ENCODE results near the gene SMIM26.

Gene SMIM26

GRCh38 chr20:18567739-18568091, 483 bp downstream of the SMIM26 start:
- H3K27ac ChIP-seq: peak overlapping the region; percentile 80 to 93 (median 88)
- H3K9ac ChIP-seq: peak overlapping the region; percentile 84 to 96 (median 89)
- H3K9me3 ChIP-seq (replicated peaks in 1 of 11): peaks cover 0 to 16% (median 14%) of the 10 kb centered on the region in 11 experiments; a peak in 17 of 22 replicates
- H4K20me1 ChIP-seq: no peaks in the 10 kb centered on the region
- peak overlapping the region; percentile 75 to 86 (median 82) for H3K4me3 ChIP-seq
- TF ChIP-seq Cebpa-rat (IDR thresholded peaks at IDR 0.05): no peak
- H3K27me3 ChIP-seq: no peaks in the 10 kb centered on the region
- H3K4me1 ChIP-seq: peaks cover 5 to 27% (median 16%) of the 10 kb centered on the region in 10 experiments
- peak overlapping the region; percentile 76 to 93 (median 87) for H3K4me2 ChIP-seq
- H3K36me3 ChIP-seq: peaks cover 24 to 43% (median 37%) of the 10 kb centered on the region in 11 experiments

GRCh38 chr20:18571009-18571408, 3.8 kb downstream of the SMIM26 start:
- TF ChIP-seq Cebpa-rat (IDR thresholded peaks at IDR 0.05): no peak
- H3K4me3 ChIP-seq: no peak overlapping the region

GRCh38 chr20:18571578-18571977, 4.3 kb downstream of the SMIM26 start:
- no peak for TF ChIP-seq Cebpa-rat (IDR thresholded peaks at IDR 0.05)
- H4K20me1 ChIP-seq: no peaks in the 10 kb centered on the region
- no peak overlapping the region for H3K9ac ChIP-seq
- peak overlapping the region in 3 of 11 experiments; percentile 29 to 78 (median 49); a peak in 5 of 22 replicates for H3K4me2 ChIP-seq
- H3K27ac ChIP-seq: no peak overlapping the region
- peaks cover 0 to 16% (median 14%) of the 10 kb centered on the region in 11 experiments; a peak in 17 of 22 replicates for H3K9me3 ChIP-seq (replicated peaks in 1 of 11)
- H3K4me1 ChIP-seq: peaks cover 3 to 22% (median 13%) of the 10 kb centered on the region in 10 experiments
- H3K4me3 ChIP-seq: no peak overlapping the region
- no peaks in the 10 kb centered on the region for H3K27me3 ChIP-seq
- peaks cover 20 to 39% (median 33%) of the 10 kb centered on the region in 11 experiments for H3K36me3 ChIP-seq

More at GRCh38 chr20:18571009-18571408, 3.8 kb downstream of the SMIM26 start:
- Histone ChIP-seq H3K27ac (no peak overlapping the region), H4K20me1 (no peaks in the 10 kb centered on the region), H3K9ac (no peak overlapping the region), H3K9me3 (replicated peaks in 1 of 11) (peaks cover 0 to 16% (median 14%) of the 10 kb centered on the region in 11 experiments; a peak in 17 of 22 replicates), H3K4me1 (peaks cover 5 to 27% (median 16%) of the 10 kb centered on the region in 10 experiments), H3K27me3 (no peaks in the 10 kb centered on the region), H3K4me2 (peak overlapping the region in 3 of 11 experiments; percentile 29 to 78 (median 49); a peak in 5 of 22 replicates), H3K36me3 (peaks cover 20 to 39% (median 33%) of the 10 kb centered on the region in 11 experiments)

- Histone ChIP-seq H4K20me1 (no peaks in the 10 kb centered on the region), H3K4me2 (no peak overlapping the region), H3K9ac (no peak overlapping the region), H3K27me3 (no peaks in the 10 kb centered on the region), H3K4me1 (no peaks in the 10 kb centered on the region), H3K36me3 (no peaks in the 10 kb centered on the region), H3K9me3 (replicated peaks in 1 of 11) (no peaks in the 10 kb centered on the region), H3K27ac (no peak overlapping the region), H3K4me3 (no peak overlapping the region)
- no peak for TF ChIP-seq Cebpa-rat (IDR thresholded peaks at IDR 0.05)
Observed at GRCh38 chr20:18577942-18578341, 10.7 kb downstream of the SMIM26 start.

DNA sequence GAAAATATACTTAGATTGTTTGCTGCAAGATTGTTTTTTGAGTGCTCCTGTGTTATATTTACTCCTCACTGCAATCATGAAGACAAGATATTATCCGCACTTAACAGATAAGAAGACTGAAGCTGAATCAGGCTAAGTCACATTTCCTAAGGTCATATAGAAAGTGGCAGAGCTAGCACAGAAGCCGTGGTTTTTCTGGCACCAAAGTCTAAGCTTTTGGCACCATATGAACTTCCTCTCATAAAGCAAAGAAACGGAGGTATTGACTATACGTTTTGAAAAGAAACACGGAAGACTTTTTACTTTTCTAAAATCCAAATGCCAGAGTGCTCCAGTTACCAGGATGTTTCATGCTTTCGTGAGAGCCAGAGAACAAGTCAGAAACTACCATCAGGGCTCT, 11.3 kb downstream of the SMIM26 start:
- H3K27me3 ChIP-seq: no peaks in the 10 kb centered on the region
- H3K9ac ChIP-seq: no peak overlapping the region
- no peaks in the 10 kb centered on the region for H3K4me1 ChIP-seq
- no peak overlapping the region for H3K27ac ChIP-seq
- H3K9me3 ChIP-seq (replicated peaks in 1 of 11): no peaks in the 10 kb centered on the region
- TF ChIP-seq Cebpa-rat (IDR thresholded peaks at IDR 0.05): no peak
- no peak overlapping the region for H3K4me3 ChIP-seq
- no peaks in the 10 kb centered on the region for H3K36me3 ChIP-seq
- no peaks in the 10 kb centered on the region for H4K20me1 ChIP-seq
- peak overlapping the region in 1 of 11 experiments; percentile 15; a peak in 1 of 22 replicates for H3K4me2 ChIP-seq

DNA sequence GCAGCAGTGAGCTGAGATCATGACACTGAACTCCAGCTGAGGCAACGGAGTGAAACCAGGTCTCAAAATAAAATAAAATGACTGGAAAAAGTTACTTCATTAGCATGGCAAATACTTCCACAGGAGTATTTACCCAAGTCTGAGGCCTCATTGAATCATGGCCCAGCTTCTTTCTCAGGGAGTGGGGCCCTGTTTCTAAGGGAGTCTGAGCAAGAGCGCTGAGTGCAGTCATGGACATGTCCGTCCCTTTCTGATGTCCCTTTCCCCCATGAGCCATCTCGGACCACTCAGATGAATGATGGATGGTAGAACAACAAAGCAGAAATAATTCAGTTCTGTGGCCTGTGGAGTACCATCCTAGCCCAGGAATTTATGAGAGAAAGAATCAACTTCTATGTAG, 12.8 kb downstream of the SMIM26 start:
- Histone ChIP-seq H3K4me3 (no peak overlapping the region), H3K9me3 (replicated peaks in 1 of 11) (no peaks in the 10 kb centered on the region), H3K9ac (no peak overlapping the region), H3K4me1 (no peaks in the 10 kb centered on the region), H3K4me2 (no peak overlapping the region), H3K36me3 (no peaks in the 10 kb centered on the region), H3K27ac (no peak overlapping the region), H4K20me1 (no peaks in the 10 kb centered on the region), H3K27me3 (no peaks in the 10 kb centered on the region)
- TF ChIP-seq Cebpa-rat (IDR thresholded peaks at IDR 0.05): no peak

DNA sequence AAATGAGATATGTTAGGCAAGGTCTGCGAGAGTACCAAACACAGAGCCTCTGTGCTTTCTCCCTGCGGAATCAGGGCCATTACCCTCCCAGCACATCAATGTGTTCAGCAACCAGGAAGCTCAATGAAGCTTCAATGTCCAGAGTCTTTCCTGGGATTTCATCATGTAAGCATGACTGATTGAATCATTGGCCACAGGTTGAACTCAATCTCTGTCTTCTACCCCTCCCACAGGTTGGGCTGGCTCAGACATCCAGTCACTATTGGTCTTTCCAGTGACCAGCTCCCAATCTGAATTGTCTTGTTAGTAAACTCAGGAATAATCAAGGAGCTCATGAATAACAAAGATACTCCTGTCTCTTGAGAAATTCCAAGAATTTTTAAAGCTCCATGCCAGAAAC, 17.9 kb downstream of the SMIM26 start:
- H3K27ac ChIP-seq: no peak overlapping the region

GRCh38 chr20:18587665-18588573, 20.7 kb downstream of the SMIM26 start, which contains the start of gene DTD1:
Gene DTD1, plus strand, starts transcription at chr20:18588054. Its CDS starts 19 bp downstream, at chr20:18588073.
- no peaks in the 10 kb centered on the region for H3K36me3 ChIP-seq
- peak within 1 kb of the TSS; percentile 64 to 78 (median 74) for H3K4me3 ChIP-seq
- H3K9me3 ChIP-seq (replicated peaks in 1 of 11): peaks cover 0 to 8% (median 4%) of the 10 kb centered on the region in 11 experiments; a peak in 6 of 22 replicates
- no peaks in the 10 kb centered on the region for H3K27me3 ChIP-seq
- H3K4me1 ChIP-seq: peaks cover 0 to 5% (median 0%) of the 10 kb centered on the region in 10 experiments; a peak in 3 of 20 replicates
- peak within 1 kb of the TSS; percentile 17 to 82 (median 76); a peak in 21 of 22 replicates for H3K27ac ChIP-seq
- H3K9ac ChIP-seq: peak within 1 kb of the TSS; percentile 75 to 85 (median 80)
- no peaks in the 10 kb centered on the region for H4K20me1 ChIP-seq
- no peak for TF ChIP-seq Cebpa-rat (IDR thresholded peaks at IDR 0.05)
- H3K4me2 ChIP-seq: peak within 1 kb of the TSS; percentile 55 to 84 (median 78)

More for the DNA sequence above, 17.9 kb downstream of the SMIM26 start:
- H3K27me3 ChIP-seq: no peaks in the 10 kb centered on the region
- H3K9ac ChIP-seq: no peak overlapping the region
- H4K20me1 ChIP-seq: no peaks in the 10 kb centered on the region
- no peak overlapping the region for H3K4me3 ChIP-seq
- peaks cover 0 to 5% (median 0%) of the 10 kb centered on the region in 10 experiments; a peak in 3 of 20 replicates for H3K4me1 ChIP-seq
- H3K4me2 ChIP-seq: no peak overlapping the region
- no peak for TF ChIP-seq Cebpa-rat (IDR thresholded peaks at IDR 0.05)
- no peaks in the 10 kb centered on the region for H3K36me3 ChIP-seq
- peaks cover 0 to 8% (median 4%) of the 10 kb centered on the region in 11 experiments; a peak in 6 of 22 replicates for H3K9me3 ChIP-seq (replicated peaks in 1 of 11)

DNA sequence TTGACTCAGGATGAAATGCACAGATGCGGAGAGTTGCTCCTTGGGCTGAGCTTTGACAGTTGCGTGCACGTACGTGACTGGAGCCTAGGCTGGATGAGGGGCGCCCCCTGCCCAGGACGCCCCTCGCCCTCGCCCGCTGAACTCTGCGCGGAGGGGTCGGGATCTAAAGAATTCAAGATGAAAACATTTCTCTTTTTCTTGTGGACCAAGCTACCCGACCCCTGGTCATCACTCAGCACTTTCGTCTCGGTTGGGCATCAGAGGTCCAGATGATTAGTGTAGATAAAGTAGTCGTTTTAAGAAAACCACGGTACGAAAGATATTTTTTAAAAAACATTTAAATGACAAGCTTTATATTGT, 21.3 kb downstream of the SMIM26 start:
- Histone ChIP-seq H3K4me2 (peak overlapping the region; percentile 55 to 84 (median 78)), H3K27ac (peak overlapping the region in 7 of 11 experiments; percentile 64 to 82 (median 76); a peak in 10 of 22 replicates), H3K4me1 (peaks cover 0 to 5% (median 0%) of the 10 kb centered on the region in 10 experiments; a peak in 3 of 20 replicates), H3K9me3 (replicated peaks in 1 of 11) (peaks cover 0 to 8% (median 4%) of the 10 kb centered on the region in 11 experiments; a peak in 6 of 22 replicates), H4K20me1 (no peaks in the 10 kb centered on the region), H3K27me3 (no peaks in the 10 kb centered on the region), H3K36me3 (no peaks in the 10 kb centered on the region), H3K4me3 (peak overlapping the region; percentile 64 to 78 (median 74)), H3K9ac (peak overlapping the region; percentile 75 to 85 (median 80); a peak in 20 of 22 replicates)
- no peak for TF ChIP-seq Cebpa-rat (IDR thresholded peaks at IDR 0.05)

Data from BLaER1 treated with 17β-estradiol and CSF1 and Interleukin-3, amounts not matched to agents 10 nM and 100 nM (cell line).